Activated naive CD8-positive, alpha-beta T cell treated with anti-CD3 and anti-CD28 coated beads, Interleukin-2, amount 10 ng/mL, durations not matched to agents 7 days and 5 days (primary cell): Measurements from ENCODE around the gene SKI. TPM values are rescaled to one million over a fixed set of nuclear protein-coding genes. Genes with fewer than 3 reads are reported as not detected.
"Not testable (repeated sequence)": the region's sequence is repeated elsewhere in the genome, so short reads cannot be mapped to it uniquely, and the experiment has no call there.

Experiments used
- ATAC-seq: fragments of 150-1000 bp; cut with Tn5 transposase; one replicate; pipeline ENCODE4 v1.10.0; 2021; ENCODE audit warnings: low read depth, moderate library complexity
- POLR2A ChIA-PET: fragments of 350-600 bp; sonication (Branson Sonifier 250); formaldehyde crosslinking; loops from one replicate; lab custom pipeline; 2021; ENCODE audit warnings: antibody characterized with exemption; lab: Charles Lee
- DNase-seq: peaks from one replicate; pipeline ENCODE4 v3.0.0; 2021
- H3K27ac Mint-ChIP-seq: one replicate; pipeline ENCODE4 v1.8.0; 2022; ENCODE audit warnings: mild to moderate bottlenecking, mixed read lengths
- H3K27me3 Mint-ChIP-seq: one replicate; pipeline ENCODE4 v1.8.0; 2022; ENCODE audit warnings: mild to moderate bottlenecking, moderate library complexity, mixed read lengths
- H3K36me3 Mint-ChIP-seq: one replicate; pipeline ENCODE4 v1.8.0; 2021; ENCODE audit warnings: mild to moderate bottlenecking, mixed read lengths
- H3K4me1 Mint-ChIP-seq: one replicate; pipeline ENCODE4 v1.8.0; 2021; ENCODE audit warnings: mixed read lengths
- H3K4me3 Mint-ChIP-seq: one replicate; pipeline ENCODE4 v1.8.0; 2022; ENCODE audit warnings: mild to moderate bottlenecking, moderate library complexity, mixed read lengths
- H3K9me3 Mint-ChIP-seq: one replicate; pipeline ENCODE4 v1.8.0; 2021; ENCODE audit warnings: mixed read lengths
- total RNA-seq, 2 experiments: library from RNA; stranded (reverse); gene quantifications; one replicate each; pipeline ENCODE4 v1.2.3, GENCODE V29; 2021

The SKI gene
- total RNA-seq, 2 experiments from 2014 or later: 59.3 to 71.6 TPM

GRCh38 chr1:2292725-2293450, 64.8 kb downstream of the SKI start:
- Mint-ChIP-seq H3K4me3 (no peak overlapping the region), H3K27me3 (no peaks in the 10 kb centered on the region), H3K36me3 (peaks cover 7% of the 10 kb centered on the region), H3K9me3 (no peaks in the 10 kb centered on the region), H3K27ac (no peak overlapping the region), H3K4me1 (peaks cover 51% of the 10 kb centered on the region)
- POLR2A ChIA-PET: no interaction called here
- ATAC-seq: no peak
- DNase-seq: no peak

DNA sequence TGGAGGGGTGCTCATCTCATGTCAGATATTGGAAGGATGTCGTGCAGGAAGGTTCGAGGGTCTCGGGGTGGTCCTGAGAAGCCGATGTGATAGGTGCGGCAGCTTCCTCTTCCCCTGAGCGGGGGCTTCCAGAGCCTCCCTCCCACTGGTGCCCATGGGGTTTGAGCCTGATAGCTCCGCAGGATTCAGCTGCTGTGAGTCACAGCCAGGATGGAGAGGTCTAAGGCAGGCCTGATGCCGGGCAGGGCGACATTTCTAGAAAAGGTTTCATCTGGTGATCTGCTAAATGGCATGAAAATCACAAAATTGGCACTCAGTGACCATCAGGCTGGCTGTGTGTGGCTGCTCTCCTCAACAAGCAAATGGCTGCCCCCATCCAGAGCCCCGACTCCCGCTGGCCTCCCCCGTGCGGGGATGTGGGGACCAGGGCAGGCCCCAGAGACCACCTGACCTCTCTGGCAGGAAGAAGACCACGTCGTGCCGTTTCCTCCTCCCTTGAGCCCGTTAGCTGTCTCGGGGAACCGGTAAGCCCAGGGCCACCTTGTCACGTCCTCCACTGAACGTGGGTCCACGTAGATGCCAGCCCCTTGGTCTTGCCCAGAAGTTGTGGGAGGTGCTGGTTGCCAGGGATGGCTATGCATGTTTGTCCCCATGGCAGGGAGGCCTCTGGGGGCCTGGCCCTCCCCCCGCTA, 66.1 kb downstream of the SKI start:
- no peak for DNase-seq
- Mint-ChIP-seq H3K9me3 (no peaks in the 10 kb centered on the region), H3K4me1 (peaks cover 45% of the 10 kb centered on the region), H3K36me3 (peaks cover 4% of the 10 kb centered on the region), H3K27me3 (no peaks in the 10 kb centered on the region), H3K4me3 (peak overlapping the region; percentile 32), H3K27ac (no peak overlapping the region)
- POLR2A ChIA-PET: interaction anchor here (1.3 to 1.7 kb wide), 2 partner anchors 64 to 67 kb away, joined by 3 to 5 read pairs; no protein-coding TSS in a partner anchor
- no peak for ATAC-seq

GRCh38 chr1:2294725-2295078, 66.6 kb downstream of the SKI start:
- Mint-ChIP-seq H3K27me3 (no peaks in the 10 kb centered on the region), H3K27ac (no peak overlapping the region), H3K4me1 (peaks cover 46% of the 10 kb centered on the region), H3K36me3 (peaks cover 4% of the 10 kb centered on the region), H3K9me3 (no peaks in the 10 kb centered on the region), H3K4me3 (peak overlapping the region; percentile 32)
- ATAC-seq (no peak), DNase-seq (no peak)
- POLR2A ChIA-PET: interaction anchor here (1.3 to 1.7 kb wide), 2 partner anchors 64 to 67 kb away, joined by 3 to 5 read pairs; no protein-coding TSS in a partner anchor

DNA sequence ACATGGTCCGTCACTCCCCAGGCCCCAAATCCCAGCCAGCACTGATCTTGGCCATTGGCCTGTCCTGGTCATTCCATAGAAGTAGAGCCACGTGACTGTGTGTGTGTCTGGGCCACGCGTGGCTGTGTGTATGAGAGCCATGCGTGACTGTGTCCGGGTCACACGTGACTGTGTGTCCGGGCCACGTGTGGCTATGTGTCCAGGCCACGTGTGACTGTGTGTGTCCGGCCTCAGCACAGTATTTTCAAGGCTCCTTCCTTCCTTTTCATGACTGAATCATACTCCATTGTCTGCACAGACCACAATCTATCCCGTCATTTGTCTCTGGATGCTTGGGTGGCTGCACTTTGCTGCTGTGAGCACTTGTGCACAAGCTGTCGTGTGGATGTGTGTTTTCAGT, 67.4 kb downstream of the SKI start:
- no peak overlapping the region for H3K27ac Mint-ChIP-seq
- ATAC-seq: no peak
- H3K9me3 Mint-ChIP-seq: no peaks in the 10 kb centered on the region
- H3K27me3 Mint-ChIP-seq: no peaks in the 10 kb centered on the region
- POLR2A ChIA-PET: interaction anchor here (0.9 to 1.7 kb wide), 2 partner anchors 65 to 68 kb away, joined by 3 to 5 read pairs; no protein-coding TSS in a partner anchor
- H3K4me3 Mint-ChIP-seq: no peak overlapping the region
- peaks cover 4% of the 10 kb centered on the region for H3K36me3 Mint-ChIP-seq
- peaks cover 44% of the 10 kb centered on the region for H3K4me1 Mint-ChIP-seq
- DNase-seq: no peak

DNA sequence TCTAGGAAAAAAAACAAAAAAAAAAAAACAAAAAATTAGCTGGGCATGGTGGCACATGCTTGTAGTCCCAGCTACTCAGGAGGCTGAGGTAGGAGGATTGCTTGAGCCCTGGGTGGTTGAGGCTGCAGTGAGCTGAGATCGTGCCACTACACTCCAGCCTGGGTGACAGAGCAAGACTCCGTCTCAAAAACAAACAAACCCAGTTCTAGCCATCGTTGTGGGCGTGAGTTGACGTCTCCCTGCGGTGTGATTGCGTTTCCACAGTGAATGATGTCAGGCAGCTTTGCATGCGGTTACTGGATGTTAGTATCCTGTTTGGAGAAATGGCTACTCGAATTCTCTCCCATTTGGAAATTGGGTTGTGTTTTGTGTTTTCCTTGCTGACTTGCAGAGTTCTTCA, 68.1 kb downstream of the SKI start:
- POLR2A ChIA-PET: interaction anchor here (0.6 to 0.9 kb wide), 2 partner anchors 63 to 69 kb away, joined by 3 read pairs; no protein-coding TSS in a partner anchor
- DNase-seq, H3K9me3 Mint-ChIP-seq, H3K36me3 Mint-ChIP-seq, H3K27ac Mint-ChIP-seq, H3K27me3 Mint-ChIP-seq, H3K4me3 Mint-ChIP-seq, ATAC-seq: not testable (repeated sequence)
- peaks cover 42% of the 10 kb centered on the region for H3K4me1 Mint-ChIP-seq

- Mint-ChIP-seq H3K4me3 (no peak overlapping the region), H3K4me1 (peaks cover 44% of the 10 kb centered on the region), H3K27me3 (no peaks in the 10 kb centered on the region), H3K9me3 (no peaks in the 10 kb centered on the region), H3K36me3 (peaks cover 4% of the 10 kb centered on the region), H3K27ac (no peak overlapping the region)
- DNase-seq (no peak), ATAC-seq (no peak)
- POLR2A ChIA-PET: interaction anchor here (0.6 to 0.9 kb wide), 2 partner anchors 63 to 69 kb away, joined by 3 read pairs; no protein-coding TSS in a partner anchor
These were observed 68.5 kb downstream of the SKI start for GRCh38 chr1:2296614-2297013.

GRCh38 chr1:2297246-2298011, 69.3 kb downstream of the SKI start:
- H3K27me3 Mint-ChIP-seq: no peaks in the 10 kb centered on the region
- H3K9me3 Mint-ChIP-seq: no peaks in the 10 kb centered on the region
- H3K27ac Mint-ChIP-seq: no peak overlapping the region
- POLR2A ChIA-PET: interaction anchor here (1.5 kb wide), 1 partner anchor 70 kb away, joined by 4 read pairs; no protein-coding TSS in a partner anchor
- ATAC-seq: no peak
- peaks cover 2% of the 10 kb centered on the region for H3K36me3 Mint-ChIP-seq
- no peak for DNase-seq
- no peak overlapping the region for H3K4me3 Mint-ChIP-seq
- H3K4me1 Mint-ChIP-seq: peaks cover 42% of the 10 kb centered on the region

- no peaks in the 10 kb centered on the region for H3K9me3 Mint-ChIP-seq
- ATAC-seq (no peak), DNase-seq (no peak)
- POLR2A ChIA-PET: interaction anchor here (3.1 to 4.3 kb wide), 3 partner anchors 14 to 68 kb away, joined by 23 to 34 read pairs (median 24); no protein-coding TSS in a partner anchor
- H3K27me3 Mint-ChIP-seq: no peaks in the 10 kb centered on the region
- no peaks in the 10 kb centered on the region for H3K36me3 Mint-ChIP-seq
- H3K4me1 Mint-ChIP-seq: peaks cover 36% of the 10 kb centered on the region
- H3K27ac Mint-ChIP-seq: peak overlapping the region; percentile 69
- H3K4me3 Mint-ChIP-seq: peak overlapping the region; percentile 28
These were observed 70.6 kb downstream of the SKI start for GRCh38 chr1:2298685-2299084.

DNA sequence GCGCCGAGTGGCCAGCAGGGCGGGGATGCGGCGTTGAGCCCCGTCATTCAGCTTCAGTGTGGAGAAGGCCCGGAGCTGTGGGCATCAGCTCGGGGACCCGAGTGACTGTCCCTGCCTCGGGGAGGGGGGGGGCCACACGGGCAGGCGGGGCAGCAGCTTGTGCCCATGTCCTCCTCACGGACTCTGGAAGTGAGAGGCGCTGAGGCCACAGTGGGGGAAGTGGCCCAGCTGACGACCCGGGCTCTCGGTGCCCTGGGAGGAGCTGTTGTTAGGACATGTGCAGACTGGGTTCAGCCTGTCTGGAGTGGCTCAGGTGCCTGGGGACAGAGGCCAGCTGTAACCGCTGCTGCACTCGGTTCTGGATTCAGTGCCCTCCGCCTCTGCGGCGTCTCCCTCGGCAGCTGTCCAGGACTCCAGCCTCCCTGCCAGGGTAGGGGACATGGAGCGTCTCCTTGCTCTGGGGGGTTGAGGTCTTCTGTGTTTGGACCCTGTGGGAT, 71.1 kb downstream of the SKI start:
- DNase-seq (no peak), ATAC-seq (no peak)
- H3K27me3 Mint-ChIP-seq: no peaks in the 10 kb centered on the region
- no peaks in the 10 kb centered on the region for H3K36me3 Mint-ChIP-seq
- H3K9me3 Mint-ChIP-seq: no peaks in the 10 kb centered on the region
- peak overlapping the region; percentile 96 for H3K27ac Mint-ChIP-seq
- H3K4me1 Mint-ChIP-seq: peaks cover 32% of the 10 kb centered on the region
- POLR2A ChIA-PET: interaction anchor here (0.9 to 4.3 kb wide), 6 partner anchors 8 to 69 kb away, joined by 3 to 36 read pairs (median 24); no protein-coding TSS in a partner anchor
- H3K4me3 Mint-ChIP-seq: peak overlapping the region; percentile 32

DNA sequence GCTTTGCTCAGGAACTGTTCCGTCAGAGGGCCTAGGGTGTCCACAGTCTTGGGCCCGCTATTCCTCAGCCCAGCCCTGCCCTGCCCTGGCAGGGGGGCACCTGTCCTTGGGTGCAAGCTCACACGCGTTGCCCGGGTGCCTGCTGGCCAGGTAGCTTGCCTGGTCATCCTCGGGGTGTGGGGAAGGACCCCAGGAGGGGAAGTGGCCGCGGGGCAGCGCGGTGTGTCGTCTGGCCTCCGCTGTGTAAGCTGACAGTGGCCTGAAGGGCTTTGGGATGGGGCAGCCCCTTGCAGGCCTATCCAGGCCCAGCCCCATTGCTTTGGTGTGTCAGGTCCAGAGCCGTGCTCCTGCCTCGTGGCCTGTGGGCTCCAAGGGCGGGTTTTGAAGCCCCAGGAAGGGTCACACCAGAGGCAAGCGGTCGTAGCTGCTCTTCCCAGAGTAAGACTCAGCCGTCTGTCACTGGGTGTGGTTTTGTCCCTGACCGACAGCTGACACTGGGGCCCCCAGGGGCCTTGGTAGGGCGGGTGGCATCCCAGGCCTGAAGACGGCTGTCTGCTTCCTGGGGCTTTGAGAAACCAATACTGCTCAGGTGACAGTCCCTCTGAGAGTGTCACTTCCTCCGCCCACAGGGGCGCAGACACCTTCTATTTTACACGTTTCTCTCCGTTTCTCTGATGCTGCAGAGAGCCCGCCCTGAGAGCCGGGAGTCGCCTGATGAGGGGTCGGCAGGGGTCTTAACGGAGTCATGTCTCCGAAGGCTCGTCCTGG, 72.1 kb downstream of the SKI start:
- DNase-seq (peak; percentile 78), ATAC-seq (peak; percentile 80)
- POLR2A ChIA-PET: interaction anchor here (0.7 to 4.3 kb wide), 14 partner anchors 9 to 105 kb away, joined by 3 to 36 read pairs (median 5); partner anchors contain the start of genes FAAP20, MORN1 and RER1
- peak overlapping the region; percentile 96 for H3K27ac Mint-ChIP-seq
- H3K4me1 Mint-ChIP-seq: peaks cover 31% of the 10 kb centered on the region
- H3K36me3 Mint-ChIP-seq: peaks cover 2% of the 10 kb centered on the region
- H3K9me3 Mint-ChIP-seq: no peaks in the 10 kb centered on the region
- peak overlapping the region; percentile 76 for H3K4me3 Mint-ChIP-seq
- no peaks in the 10 kb centered on the region for H3K27me3 Mint-ChIP-seq

GRCh38 chr1:2300851-2301606, 72.9 kb downstream of the SKI start:
- peaks cover 25% of the 10 kb centered on the region for H3K4me1 Mint-ChIP-seq
- DNase-seq (peak; percentile 83), ATAC-seq (peak; percentile 71)
- peak overlapping the region; percentile 96 for H3K27ac Mint-ChIP-seq
- no peaks in the 10 kb centered on the region for H3K27me3 Mint-ChIP-seq
- H3K9me3 Mint-ChIP-seq: no peaks in the 10 kb centered on the region
- peak overlapping the region; percentile 76 for H3K4me3 Mint-ChIP-seq
- peaks cover 4% of the 10 kb centered on the region for H3K36me3 Mint-ChIP-seq
- POLR2A ChIA-PET: interaction anchor here (0.7 to 4.3 kb wide), 14 partner anchors 9 to 106 kb away, joined by 3 to 36 read pairs (median 5); partner anchors contain the start of genes FAAP20, MORN1 and RER1
